Loucy (cell line): ENCODE data around the gene KRTAP10-3.

Experiments used
- H2AFZ ChIP-seq: fragments of 200-600 bp; sonication (generic); 2 replicates; pipeline ENCODE4 v1.6.0; 2016; ENCODE audit warnings: antibody characterized with exemption, mild to moderate bottlenecking, low read length, moderate library complexity
- H3F3A ChIP-seq: fragments of 200-600 bp; 2 replicates; pipeline ENCODE4 v1.6.0; 2016; ENCODE audit warnings: antibody characterized with exemption, low read depth, mild to moderate bottlenecking
- H3K27me3 ChIP-seq: fragments of 200-600 bp; sonication (generic); 2 replicates; pipeline ENCODE4 v1.6.1; 2014; ENCODE audit warnings: low read length, mild to moderate bottlenecking; ENCODE audit not compliant: insufficient read depth, poor library complexity, severe bottlenecking
- H3K36me3 ChIP-seq: fragments of 200-600 bp; sonication (generic); 2 replicates; pipeline ENCODE4 v1.6.1; 2016; ENCODE audit warnings: low read length; ENCODE audit not compliant: insufficient read depth
- H3K4me1 ChIP-seq: fragments of 200-600 bp; sonication (generic); 2 replicates; pipeline ENCODE4 v1.5.1; 2014; ENCODE audit warnings: low read length, mild to moderate bottlenecking; ENCODE audit not compliant: insufficient read depth, poor library complexity, severe bottlenecking
- H3K4me2 ChIP-seq: fragments of 200-600 bp; sonication (generic); 2 replicates; pipeline ENCODE4 v1.6.0; 2014; ENCODE audit warnings: antibody characterized with exemption, low read length, low read depth, mild to moderate bottlenecking; ENCODE audit not compliant: poor library complexity, severe bottlenecking
- H3K4me3 ChIP-seq: fragments of 200-600 bp; sonication (generic); 2 replicates; pipeline ENCODE4 v1.5.1; 2014; ENCODE audit warnings: low read length, mild to moderate bottlenecking, mixed read lengths; ENCODE audit not compliant: poor library complexity, severe bottlenecking
- H3K79me2 ChIP-seq: fragments of 200-600 bp; sonication (generic); 2 replicates; pipeline ENCODE4 v1.6.1; 2014; ENCODE audit warnings: low read length; ENCODE audit not compliant: insufficient read depth
- H3K9ac ChIP-seq: fragments of 200-600 bp; sonication (generic); 2 replicates; pipeline ENCODE4 v1.6.0; 2014; ENCODE audit warnings: mild to moderate bottlenecking, low read depth, low read length, moderate library complexity; ENCODE audit not compliant: poor library complexity, severe bottlenecking
- H3K9me2 ChIP-seq: fragments of 200-600 bp; sonication (generic); replicated peaks from 2 replicates; pipeline ENCODE4 v1.6.1; 2016; ENCODE audit warnings: low read depth, low read length, mixed read lengths
- H3K9me3 ChIP-seq: fragments of 200-600 bp; sonication (generic); 2 replicates; pipeline ENCODE4 v1.6.1; 2014; ENCODE audit warnings: mild to moderate bottlenecking, antibody characterized with exemption, low read length, low read depth; ENCODE audit not compliant: insufficient read depth
- H4K20me1 ChIP-seq: fragments of 200-600 bp; sonication (generic); 2 replicates; pipeline ENCODE4 v1.6.0; 2014; ENCODE audit warnings: antibody characterized with exemption, low read length, mild to moderate bottlenecking; ENCODE audit not compliant: insufficient read depth, poor library complexity, severe bottlenecking
- CTCF ChIP-seq: fragments of 200-600 bp; sonication (generic); conservative IDR thresholded peaks from 2 replicates; pipeline ENCODE4 v1.5.1; 2014; ENCODE audit warnings: mild to moderate bottlenecking, antibody characterized with exemption, low read length
- EZH2phosphoT487 ChIP-seq: fragments of 200-600 bp; IDR thresholded peaks from 2 replicates; pipeline ENCODE4 v1.6.1; 2018; ENCODE audit warnings: antibody characterized with exemption, mild to moderate bottlenecking, moderate library complexity, borderline replicate concordance

Gene KRTAP10-3

DNA sequence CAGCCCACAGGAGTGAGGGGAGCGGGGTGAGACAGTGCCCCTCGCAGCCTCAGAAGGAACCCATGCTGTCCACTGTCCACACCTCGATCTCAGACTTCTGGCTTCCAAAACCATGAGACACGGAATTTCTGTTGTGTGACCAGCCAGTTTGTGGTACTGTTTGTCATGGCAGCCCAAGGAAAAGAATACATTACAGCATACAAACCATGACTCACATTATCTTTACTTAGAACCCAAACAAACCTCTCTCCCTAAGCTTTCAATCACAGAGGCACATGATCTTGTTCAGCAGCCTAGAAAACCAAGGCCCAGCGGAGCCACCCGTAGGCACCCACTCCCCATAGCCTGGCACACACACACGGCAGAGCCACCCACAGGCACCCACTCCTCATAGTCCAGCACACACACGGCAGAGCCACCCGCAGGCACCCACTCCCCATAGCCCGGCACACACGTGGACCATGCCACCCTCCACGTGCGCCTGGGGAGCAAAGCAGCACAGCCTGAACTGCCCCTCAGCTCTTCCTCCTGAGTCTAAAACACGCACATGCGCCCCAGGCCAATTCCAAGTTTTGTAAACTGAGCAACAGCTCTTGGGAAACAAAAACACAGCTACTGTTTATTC, 14.5 kb upstream of the KRTAP10-3 start:
- Histone ChIP-seq H3K9me2 (no peaks in the 10 kb centered on the region), H3K36me3 (no peaks in the 10 kb centered on the region), H4K20me1 (no peaks in the 10 kb centered on the region), H3K9ac (no peak overlapping the region), H3K79me2 (no peaks in the 10 kb centered on the region), H3K4me1 (no peaks in the 10 kb centered on the region), H3K27me3 (no peaks in the 10 kb centered on the region), H3K4me3 (no peak overlapping the region), H2AFZ (no peak overlapping the region), H3K9me3 (no peaks in the 10 kb centered on the region; the same call in 1 of the 2 replicates), H3F3A (no peaks in the 10 kb centered on the region), H3K4me2 (no peak overlapping the region)
- TF ChIP-seq EZH2phosphoT487, result no peak
- TF ChIP-seq CTCF, result no peak

GRCh38 chr21:44571844-44572782, 13.5 kb upstream of the KRTAP10-3 start:
- TF ChIP-seq CTCF (no peak), EZH2phosphoT487 (no peak)
- no peaks in the 10 kb centered on the region for H4K20me1 ChIP-seq
- no peaks in the 10 kb centered on the region for H3K27me3 ChIP-seq
- no peak overlapping the region for H3K9ac ChIP-seq
- no peak overlapping the region for H3K4me2 ChIP-seq
- H3K36me3 ChIP-seq, result no peaks in the 10 kb centered on the region
- no peak overlapping the region for H2AFZ ChIP-seq
- no peaks in the 10 kb centered on the region for H3K4me1 ChIP-seq
- H3F3A ChIP-seq, result no peaks in the 10 kb centered on the region
- no peak overlapping the region for H3K4me3 ChIP-seq
- H3K9me2 ChIP-seq, result no peaks in the 10 kb centered on the region
- H3K79me2 ChIP-seq, result no peaks in the 10 kb centered on the region
- H3K9me3 ChIP-seq, result no peaks in the 10 kb centered on the region

- TF ChIP-seq EZH2phosphoT487, result no peak
- Histone ChIP-seq H3K4me1 (no peaks in the 10 kb centered on the region), H4K20me1 (no peaks in the 10 kb centered on the region), H3K9ac (no peak overlapping the region), H2AFZ (no peak overlapping the region), H3K9me2 (no peaks in the 10 kb centered on the region), H3K36me3 (no peaks in the 10 kb centered on the region), H3K4me2 (no peak overlapping the region), H3F3A (no peaks in the 10 kb centered on the region), H3K27me3 (no peaks in the 10 kb centered on the region), H3K9me3 (no peaks in the 10 kb centered on the region), H3K79me2 (no peaks in the 10 kb centered on the region), H3K4me3 (no peak overlapping the region)
Observed at GRCh38 chr21:44571296-44571695, 12.7 kb upstream of the KRTAP10-3 start.
